ENCODE results near the gene MYOCOS. TPM values are rescaled to one million over a fixed set of nuclear protein-coding genes. Genes with fewer than 3 reads are reported as not detected.

The MYOCOS gene
- total and polyA plus RNA-seq, 9 of the 15 experiments (the other 6 are each of a cell fraction or from before 2014, with no cell fraction given): 0.07 TPM; not detected in 7

- TF ChIP-seq HES1 (IDR thresholded peaks at IDR 0.05; ENCODE audit: low read depth) (no peak), CBFB (CRISPR knock-in tag; IDR thresholded peaks at IDR 0.05) (no peak), SRSF9 (IDR thresholded peaks at IDR 0.05; ENCODE audit: borderline replicate concordance, low read depth, low read length) (no peak), MECOM (CRISPR knock-in tag; IDR thresholded peaks at IDR 0.05) (no peak), ZBTB11 (CRISPR knock-in tag; IDR thresholded peaks at IDR 0.05) (no peak), ZNF212 (CRISPR knock-in tag; IDR thresholded peaks at IDR 0.05) (no peak), ZNF79 (CRISPR knock-in tag; IDR thresholded peaks at IDR 0.05; ENCODE audit: low read depth) (no peak), REST (IDR thresholded peaks at IDR 0.05; ENCODE audit: borderline replicate concordance) (peak; percentile 67), REST (CRISPR knock-in tag; IDR thresholded peaks at IDR 0.05; ENCODE audit: low read depth) (no peak), CHD2 (IDR thresholded peaks at IDR 0.05; ENCODE audit: low read depth, low read length) (no peak), PTBP1 (IDR thresholded peaks at IDR 0.05; ENCODE audit: low read depth, low read length) (no peak), EHMT2 (IDR thresholded peaks at IDR 0.05) (peak; percentile 70; the same call in 1 of the 2 replicates), MBD1 (CRISPR knock-in tag; IDR thresholded peaks at IDR 0.05) (no peak)
Measured at GRCh38 chr1:171654942-171655745, 33.1 kb downstream of the MYOCOS start (continued).
